GM19452 (cell line): ENCODE results near the gene PFDN6.

Experiments
- ATAC-seq: cut with Tn5 transposase; IDR thresholded peaks from one replicate; pipeline ENCODE4 v1.9.1; 2021; ENCODE audit not compliant: unreplicated experiment

PFDN6 gene

DNA sequence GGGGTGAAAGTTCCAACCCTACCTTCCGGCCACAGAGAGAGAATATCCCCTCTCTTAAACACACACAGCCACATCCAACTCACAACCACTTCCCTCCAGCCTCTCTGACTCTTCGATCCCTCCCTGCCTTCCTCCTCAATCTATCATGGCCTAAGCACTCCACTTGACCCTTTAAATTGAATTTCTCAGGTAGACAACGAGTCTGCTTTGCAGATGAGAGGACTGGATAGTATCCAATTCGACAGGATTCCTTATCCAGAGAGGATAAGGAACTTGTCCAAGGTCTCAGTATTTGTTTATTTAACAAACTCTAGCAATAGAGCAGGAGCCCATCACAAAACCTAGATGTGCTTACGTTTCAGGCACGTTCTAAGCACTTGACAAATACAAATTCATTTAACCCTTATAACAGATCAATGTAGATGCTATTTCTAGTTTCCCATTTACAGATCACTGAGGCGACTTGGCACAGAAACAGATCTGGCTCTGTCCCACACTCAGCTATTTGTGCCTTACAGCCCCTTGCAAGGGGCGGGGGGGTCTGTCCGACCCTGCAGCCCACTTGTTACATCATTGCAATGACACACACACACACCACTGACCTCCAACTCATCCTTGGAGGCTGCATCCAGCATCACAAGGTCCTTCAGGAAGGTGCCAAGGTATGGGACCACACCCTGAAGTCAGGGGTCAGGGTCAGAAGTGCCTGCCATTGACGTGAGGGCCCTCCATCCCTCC is 4.9 kb downstream of the PFDN6 start:
- no peak for ATAC-seq

- ATAC-seq = no peak
Observed at GRCh38 chr6:33295621-33296369, 6.4 kb downstream of the PFDN6 start.

DNA sequence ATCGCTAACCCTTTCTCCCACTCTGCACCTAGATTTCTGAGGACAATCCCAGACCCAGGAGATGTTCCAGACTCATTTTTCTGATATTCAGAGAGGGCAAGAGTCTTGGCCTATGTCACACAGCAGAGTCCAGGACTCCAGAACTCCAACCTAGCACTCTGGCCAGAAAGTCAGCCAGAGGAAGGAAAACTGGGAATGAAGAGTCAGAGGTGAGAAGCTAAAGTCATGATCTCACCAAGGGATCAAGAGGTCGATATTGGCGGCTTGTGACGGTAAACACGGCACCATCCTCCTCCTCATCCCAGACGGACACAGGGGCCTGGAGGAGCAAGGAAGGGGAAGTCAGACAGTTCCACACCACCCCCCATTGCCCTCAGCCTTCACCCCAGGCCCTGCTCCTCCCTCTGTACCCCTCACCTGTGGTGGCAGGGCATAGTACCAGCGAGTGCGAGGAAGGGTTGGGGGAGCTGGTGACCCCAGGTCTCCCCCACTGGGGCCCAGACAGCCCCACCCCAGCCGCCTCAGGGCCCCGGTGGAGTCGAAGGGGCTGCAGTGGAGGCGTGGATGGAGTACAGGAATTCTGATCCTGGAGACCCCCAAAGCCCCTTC is 7.5 kb downstream of the PFDN6 start:
- no peak for ATAC-seq

DNA sequence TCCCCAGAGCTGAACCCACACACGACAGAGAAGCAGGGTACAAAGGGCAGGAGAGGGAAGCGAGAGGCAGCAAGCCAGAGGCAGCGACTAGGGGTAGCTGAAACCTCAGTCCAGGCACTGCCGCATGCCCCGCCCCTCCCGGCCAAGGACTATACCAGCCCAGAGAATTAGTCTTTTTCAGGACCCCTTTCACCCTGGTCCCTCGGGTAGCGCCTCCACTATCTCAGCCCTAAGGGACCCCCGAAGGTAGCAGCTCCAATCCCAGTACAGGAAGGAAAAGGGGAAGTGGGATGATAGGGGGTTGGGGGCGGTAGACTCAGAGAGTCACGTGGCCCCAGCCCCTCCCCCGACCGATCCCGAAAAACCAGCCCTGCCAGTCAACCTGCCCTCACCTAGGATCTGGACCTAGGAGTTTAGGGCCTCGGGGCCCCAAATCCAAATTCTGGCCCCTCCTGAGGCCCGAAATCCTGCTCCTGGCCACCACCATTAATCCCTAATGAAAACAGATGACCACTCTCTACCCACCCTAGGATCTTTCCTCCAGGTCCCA is 8.1 kb downstream of the PFDN6 start:
- ATAC-seq = no peak

DNA sequence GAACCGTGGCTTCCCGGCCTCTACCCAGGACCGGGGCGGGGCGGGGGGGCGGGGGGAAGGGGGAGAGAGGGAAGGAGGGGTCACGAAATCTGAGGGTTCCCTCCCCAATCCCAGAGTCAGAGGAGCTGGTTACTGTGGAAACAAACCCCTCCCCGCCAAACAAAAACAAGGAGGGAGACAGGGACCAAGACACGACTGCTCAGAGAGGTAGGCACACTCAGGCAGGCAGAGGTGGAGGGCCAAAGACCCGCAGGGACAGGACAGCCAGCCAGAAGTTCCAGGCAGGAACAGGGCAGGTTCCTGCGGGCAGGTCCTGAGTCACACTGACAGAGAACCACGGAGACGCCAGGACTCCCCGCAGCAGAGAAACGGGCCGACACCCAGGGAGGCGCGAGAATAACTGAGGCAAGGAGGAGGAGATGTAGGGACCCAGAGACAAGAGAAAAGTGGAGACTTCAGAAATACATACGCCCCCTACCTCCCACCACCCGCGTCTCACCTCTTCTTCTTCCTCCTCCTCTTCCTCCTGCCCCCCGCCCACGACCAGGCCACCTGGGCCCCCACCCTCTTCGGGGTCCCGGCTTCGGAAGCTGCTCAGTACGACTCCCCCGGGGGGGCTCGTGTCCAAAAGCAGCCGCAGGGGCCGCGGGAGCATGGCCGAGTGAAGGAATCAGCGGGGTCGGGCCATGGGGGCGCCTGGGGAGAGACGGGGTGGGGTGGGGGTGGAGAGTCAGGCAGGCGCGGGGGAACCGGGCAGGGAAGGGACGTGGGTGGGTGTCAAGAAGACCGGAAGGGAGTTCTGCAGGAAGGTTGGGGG is 8.8 kb downstream of the PFDN6 start:
- ATAC-seq = no peak

DNA sequence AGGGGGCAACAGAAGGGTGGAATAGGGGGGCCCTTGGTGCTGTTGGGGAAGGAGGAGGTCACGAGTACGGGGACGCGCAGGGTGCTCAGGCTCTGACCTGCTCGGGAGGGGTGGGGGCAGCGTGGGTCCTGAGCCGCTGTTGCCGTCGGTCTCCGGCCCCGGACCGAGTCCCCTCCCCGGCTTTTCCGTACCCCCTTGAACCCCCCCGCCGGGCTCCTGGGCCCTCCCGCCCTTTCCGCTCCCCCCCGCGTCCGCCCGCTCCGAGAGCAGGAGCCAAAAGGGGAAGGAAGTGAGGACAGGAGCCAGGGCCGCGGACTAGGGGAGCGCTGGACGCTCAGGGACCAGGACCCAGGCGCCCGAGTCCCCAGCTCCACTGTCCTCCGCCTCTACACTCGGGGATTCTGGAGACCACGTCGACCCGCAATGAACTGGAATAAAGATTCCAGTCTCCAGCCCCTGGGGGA is 9.4 kb downstream of the PFDN6 start, which contains the start of gene RGL2:
TSS of gene RGL2 (minus strand) at position 170 of the 464 bp plus-strand sequence. CDS start 332 bp downstream, outside the sequence.
- no peak for ATAC-seq

- ATAC-seq = peak; percentile 65
Observed at GRCh38 chr6:33299237-33299944, 10.0 kb downstream of the PFDN6 start.

DNA sequence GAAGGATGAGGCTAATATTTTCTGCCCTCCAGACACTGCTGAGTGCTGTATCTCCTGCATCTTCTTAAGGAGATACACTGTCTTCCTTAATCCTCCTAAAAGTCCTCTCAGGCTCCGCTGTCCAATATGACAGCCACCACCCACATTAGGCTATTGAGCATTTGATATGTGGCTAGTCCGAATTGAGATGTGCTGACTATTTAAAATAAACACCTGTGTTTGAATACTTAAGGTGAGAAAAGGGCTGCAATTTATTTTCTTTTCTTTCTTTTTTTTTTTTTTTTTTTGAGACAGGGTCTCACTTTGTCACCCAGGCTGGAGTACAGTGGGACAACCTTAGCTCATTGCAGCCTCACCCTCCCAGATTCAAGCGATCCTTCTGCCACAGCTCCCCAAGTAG is 12.5 kb downstream of the PFDN6 start:
- no peak for ATAC-seq

GRCh38 chr6:33304216-33304615 is 14.8 kb downstream of the PFDN6 start:
- no peak for ATAC-seq

DNA sequence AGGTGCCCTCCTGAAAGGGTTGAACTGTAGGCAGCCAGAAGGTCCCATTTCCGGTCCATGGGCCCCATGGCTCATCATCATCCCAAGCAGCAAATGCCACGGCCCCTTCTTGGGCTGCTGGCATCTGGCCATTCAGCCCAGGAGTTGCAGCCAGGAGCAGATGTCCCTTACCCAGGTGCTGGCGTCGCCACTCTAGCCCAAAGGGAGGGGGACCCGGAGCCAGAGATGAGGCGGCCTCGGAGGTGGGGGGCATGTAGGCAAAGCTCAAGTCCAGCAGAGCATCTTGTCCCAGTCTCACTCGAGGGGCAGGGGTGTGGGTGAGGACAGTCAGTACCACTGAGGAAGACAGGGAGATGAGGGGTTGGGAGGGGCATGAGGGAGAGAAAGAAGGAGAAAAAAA is 15.7 kb downstream of the PFDN6 start:
- no peak for ATAC-seq

GRCh38 chr6:33306356-33306755 is 17.0 kb downstream of the PFDN6 start:
- no peak for ATAC-seq

DNA sequence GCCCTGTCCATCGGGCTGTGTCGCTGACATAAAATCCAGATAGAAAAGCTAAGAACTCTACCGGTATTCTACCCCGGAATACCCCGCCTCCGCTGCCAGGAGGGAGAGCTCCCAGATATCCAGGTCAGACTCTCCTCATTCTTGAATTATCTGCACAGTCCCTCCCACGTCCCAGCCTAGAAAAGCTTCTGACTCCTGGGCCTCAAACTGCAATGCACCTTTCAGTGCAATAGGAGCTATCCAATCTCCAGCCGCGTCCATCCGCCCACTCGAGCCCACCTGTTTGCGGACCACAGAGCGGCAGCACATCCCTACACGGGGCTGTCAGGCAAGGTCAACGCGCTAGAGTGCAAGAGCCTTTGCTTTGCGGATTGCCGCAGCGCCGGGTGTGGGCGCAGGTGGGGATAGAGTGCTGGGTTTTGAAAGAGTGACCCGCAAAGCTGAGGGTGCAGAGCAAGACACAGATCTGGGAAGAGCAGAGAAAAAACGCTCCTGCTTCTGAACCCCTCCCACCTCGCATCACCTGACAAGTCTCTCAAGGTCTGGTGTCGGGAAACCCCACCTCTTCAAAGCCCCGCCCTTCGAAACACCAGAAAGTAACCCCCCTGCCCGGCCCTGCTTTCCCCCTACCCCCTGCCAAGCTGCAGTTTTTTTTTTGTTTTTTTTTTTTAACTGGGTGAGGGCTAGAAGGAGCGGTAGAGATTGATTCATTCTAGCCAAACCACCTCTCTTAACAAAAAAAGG is 23.1 kb downstream of the PFDN6 start:
- ATAC-seq = no peak

DNA sequence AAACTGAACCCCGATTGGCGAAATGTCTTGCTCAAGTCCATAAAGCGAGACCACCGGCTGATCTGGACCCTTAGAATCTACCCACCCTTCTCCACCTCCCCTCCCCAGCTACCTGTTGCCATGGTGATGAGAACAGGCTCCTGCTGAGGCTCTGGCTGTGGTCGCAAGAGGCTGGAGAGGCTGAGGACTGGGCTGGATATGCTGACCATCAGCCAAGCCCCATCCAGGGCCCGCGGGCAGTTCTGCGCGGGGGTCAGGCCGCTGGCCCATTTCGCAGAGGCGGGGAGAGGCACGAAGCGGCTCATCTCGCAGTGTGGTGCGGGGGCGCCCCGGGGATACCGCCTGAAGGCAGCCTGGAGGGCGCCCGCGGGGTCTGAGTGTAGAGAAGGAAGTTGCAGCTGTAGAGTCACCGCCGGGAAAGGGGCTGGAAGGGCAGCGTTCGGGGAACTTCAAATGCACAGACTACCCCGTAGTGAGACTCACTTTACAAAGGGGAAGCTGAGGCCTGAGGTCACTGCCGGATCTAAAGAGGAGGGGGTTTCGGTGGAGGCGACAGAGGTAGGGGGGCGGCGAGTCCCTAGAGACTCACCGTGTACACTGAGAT is 23.8 kb downstream of the PFDN6 start:
- peak; percentile 1 for ATAC-seq

DNA sequence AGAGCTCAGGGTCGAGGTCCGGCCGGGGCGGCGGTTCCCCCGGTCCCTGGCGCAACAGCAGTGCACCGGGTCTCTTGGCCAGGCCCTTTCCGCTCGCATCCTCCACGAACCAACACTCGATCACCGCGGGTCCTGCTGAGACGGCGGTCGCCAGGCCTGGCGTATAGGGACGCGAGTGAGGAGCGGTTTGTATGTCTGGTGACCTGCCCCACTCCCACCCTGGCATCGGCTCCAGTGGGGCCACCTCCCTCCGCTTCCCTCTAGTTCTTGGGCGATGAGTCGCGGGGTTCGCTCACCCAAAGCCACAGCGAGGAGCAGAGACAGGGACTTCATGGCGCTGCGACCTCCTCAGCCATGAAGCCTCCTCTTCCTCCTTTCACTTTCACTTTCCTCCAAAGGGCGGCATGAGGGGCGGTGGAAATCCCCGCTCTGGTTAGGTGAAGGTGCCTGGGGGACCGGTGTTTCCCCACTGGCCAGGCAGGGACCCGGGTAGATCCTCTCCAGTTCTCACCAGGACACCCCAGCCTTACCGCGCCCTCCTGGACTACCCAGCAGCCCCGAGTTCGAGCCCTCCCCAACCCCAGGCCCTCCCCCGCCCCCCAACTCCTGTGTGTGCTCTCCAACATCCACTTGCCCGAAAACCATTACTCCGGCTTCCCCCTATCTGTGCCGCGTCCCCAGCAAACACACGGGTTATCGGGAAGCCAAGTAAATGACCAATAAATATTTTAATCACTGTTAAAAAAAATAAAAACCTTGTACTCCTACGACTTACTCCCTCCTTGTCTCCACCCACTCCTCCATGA is 24.5 kb downstream of the PFDN6 start, which contains the start of gene TAPBP:
TSS of gene TAPBP (minus strand) at position 370 of the 806 bp plus-strand sequence. CDS start at position 333, 37 bp downstream.
- peak; percentile 40 for ATAC-seq

DNA sequence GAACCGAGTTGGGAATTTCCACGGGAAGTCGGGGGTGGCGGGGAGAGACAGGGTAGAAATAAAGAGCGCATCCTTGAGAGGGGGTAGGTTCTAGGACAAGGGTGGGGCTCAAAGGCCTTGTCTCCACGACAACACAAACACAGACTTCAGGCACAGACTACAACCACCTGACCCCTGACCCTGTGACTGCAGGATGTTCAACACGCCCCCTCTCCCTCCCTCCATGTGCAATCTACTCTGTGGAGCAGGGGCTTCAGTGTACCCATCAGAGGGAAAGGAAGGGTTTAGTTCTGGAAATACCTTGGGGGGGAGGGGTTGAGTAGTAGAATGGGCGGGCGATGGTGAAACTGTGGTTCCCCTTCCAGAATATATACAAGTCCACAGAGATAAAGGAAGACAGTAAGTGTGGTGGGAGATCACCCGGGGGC is 25.1 kb downstream of the PFDN6 start:
- no peak for ATAC-seq

GRCh38 chr6:33314943-33315792 is 25.8 kb downstream of the PFDN6 start:
- no peak for ATAC-seq
